GM21825 (cell line): ENCODE results near the gene SLC25A34.

Experiments used
- ATAC-seq: cut with Tn5 transposase; IDR thresholded peaks from one replicate; pipeline ENCODE4 v1.9.1; 2021; ENCODE audit warnings: mild to moderate bottlenecking, moderate library complexity; ENCODE audit not compliant: unreplicated experiment

Gene SLC25A34

GRCh38 chr1:15749399-15750291, 13.6 kb downstream of the SLC25A34 start:
- ATAC-seq, result no peak

- no peak for ATAC-seq
Observed at GRCh38 chr1:15750924-15751323, 14.9 kb downstream of the SLC25A34 start.

DNA sequence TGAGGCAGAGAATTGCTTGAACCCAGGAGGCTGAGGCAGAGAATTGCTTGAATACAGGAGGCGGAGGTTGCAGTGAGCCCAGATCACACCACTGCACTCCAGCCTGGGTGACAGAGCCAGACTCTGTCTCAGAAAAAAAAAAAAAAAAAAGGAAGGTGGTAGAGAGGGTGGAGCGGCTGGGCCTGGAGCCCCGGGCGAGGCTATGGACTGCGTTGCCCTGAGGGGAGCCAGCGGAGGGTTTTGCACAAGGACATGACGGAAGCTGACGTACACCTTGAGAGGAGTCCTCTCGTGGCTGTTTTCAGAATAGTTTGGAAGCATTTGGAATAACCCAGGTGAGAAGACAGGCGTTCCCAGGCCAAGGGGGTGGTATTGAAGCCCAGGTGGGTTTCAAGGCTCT, 15.7 kb downstream of the SLC25A34 start:
- ATAC-seq, result no peak

GRCh38 chr1:15753776-15754175, 17.7 kb downstream of the SLC25A34 start:
- ATAC-seq, result no peak

GRCh38 chr1:15755021-15755645, 19.1 kb downstream of the SLC25A34 start:
- ATAC-seq, result no peak

- no peak for ATAC-seq
Observed at GRCh38 chr1:15755646-15756040, 19.6 kb downstream of the SLC25A34 start.

GRCh38 chr1:15756143-15757015, 20.3 kb downstream of the SLC25A34 start:
- no peak for ATAC-seq

GRCh38 chr1:15757016-15757543, 21.0 kb downstream of the SLC25A34 start:
- no peak for ATAC-seq

- no peak for ATAC-seq
Observed at GRCh38 chr1:15757575-15758342, 21.7 kb downstream of the SLC25A34 start.

GRCh38 chr1:15758343-15758931, 22.4 kb downstream of the SLC25A34 start, which contains the start of gene FBLIM1:
TSS of gene FBLIM1 (plus strand) at chr1:15758795. CDS start at chr1:15764984, 6,189 bp downstream.
- ATAC-seq, result no peak

GRCh38 chr1:15758953-15759661, 23.0 kb downstream of the SLC25A34 start:
- no peak for ATAC-seq

GRCh38 chr1:15760520-15761211, 24.6 kb downstream of the SLC25A34 start:
- ATAC-seq, result no peak

DNA sequence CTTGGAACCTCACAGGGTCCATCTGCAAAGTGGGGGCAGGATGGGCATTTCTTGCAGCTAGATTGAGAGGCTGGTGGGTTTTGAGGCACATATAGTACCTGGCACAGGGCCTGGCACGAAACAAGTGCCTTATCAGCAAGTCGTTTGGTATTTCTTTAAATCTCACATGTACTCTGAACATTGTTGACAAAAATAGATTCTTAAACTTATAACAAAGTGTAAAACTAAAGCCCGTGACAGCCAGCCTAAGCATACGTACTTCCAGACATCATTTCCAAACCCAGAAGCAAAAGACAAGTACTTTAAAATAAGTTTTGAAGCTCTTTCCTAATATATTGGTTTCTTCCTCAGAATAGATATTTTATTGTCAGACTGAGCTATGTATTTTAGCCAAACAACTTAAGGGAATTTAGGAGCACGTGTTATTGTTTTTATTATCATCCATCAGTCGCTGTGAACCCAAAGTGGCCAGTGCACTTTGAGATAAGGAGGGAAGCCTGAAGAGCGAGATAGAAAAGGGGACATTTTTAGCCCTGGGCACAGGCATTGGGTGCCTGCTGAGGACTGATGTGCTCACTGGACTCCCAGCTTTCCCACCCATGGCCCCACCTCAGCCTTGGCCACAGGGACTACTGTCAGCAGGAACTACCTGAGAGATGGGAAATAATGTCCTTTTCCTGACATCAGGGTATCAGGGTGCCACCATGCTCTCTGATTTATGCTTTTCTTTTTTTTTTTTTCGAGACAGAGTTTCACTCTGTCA, 25.5 kb downstream of the SLC25A34 start:
- ATAC-seq, result no peak

GRCh38 chr1:15762546-15762945, 26.5 kb downstream of the SLC25A34 start:
- ATAC-seq, result no peak

GRCh38 chr1:15764269-15764764, 28.3 kb downstream of the SLC25A34 start:
- ATAC-seq, result no peak

DNA sequence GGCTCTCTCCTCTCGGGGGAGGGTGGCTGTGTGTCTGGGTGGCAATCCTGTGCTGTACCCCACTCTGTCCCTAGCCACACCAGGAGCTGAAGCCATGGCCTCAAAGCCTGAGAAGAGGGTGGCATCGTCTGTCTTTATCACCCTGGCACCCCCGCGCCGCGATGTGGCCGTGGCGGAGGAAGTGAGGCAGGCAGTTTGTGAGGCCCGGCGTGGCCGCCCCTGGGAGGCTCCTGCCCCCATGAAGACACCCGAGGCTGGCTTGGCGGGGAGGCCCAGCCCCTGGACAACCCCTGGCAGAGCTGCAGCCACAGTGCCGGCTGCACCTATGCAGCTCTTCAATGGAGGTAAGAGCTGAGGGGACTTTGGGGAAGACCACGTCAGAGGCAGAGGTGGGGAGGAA, 28.8 kb downstream of the SLC25A34 start:
- ATAC-seq, result no peak

DNA sequence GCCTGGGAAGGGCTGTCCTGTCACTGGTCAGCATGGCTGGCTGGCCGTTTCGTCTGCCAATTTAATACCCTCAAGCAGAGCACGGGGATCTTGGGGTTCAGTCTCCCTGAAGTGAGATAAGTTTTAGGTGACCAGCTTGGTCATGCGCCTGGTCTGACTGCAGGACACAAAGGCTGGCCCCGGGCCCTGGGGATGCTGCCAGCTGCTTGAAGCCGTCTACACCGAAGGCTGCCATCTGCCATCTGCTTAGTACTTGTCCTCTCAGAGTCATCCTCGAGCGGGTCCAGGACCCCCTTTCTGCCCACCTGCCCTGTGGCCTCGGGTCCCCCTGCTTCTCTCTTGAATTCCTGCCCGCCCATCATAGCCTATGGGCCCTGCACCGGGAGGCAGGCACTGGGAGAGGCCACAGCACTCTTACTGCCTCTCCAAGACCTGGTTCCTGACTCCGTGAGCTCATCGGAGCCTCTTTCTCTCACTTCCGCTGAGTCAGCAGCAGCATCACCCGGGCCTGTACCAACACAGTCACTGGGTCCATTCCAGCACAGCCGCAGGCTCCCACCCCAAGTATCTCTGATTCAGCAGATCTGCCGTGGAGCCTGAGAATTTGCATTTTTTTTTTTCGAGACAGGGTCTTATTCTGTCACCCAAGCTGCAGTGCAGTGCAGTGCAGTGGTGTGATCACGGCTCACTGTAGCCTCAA, 29.6 kb downstream of the SLC25A34 start:
- no peak for ATAC-seq
